Fibroblast of peridontal ligament (primary cell): ENCODE measurements around the gene LANCL2.

Experiments used
- DNase-seq: peaks from one replicate; pipeline ENCODE4 v3.0.0-alpha.2; 2010; ENCODE audit errors: extremely low read depth

The LANCL2 gene

GRCh38 chr7:55438085-55438756, 73.1 kb downstream of the LANCL2 start:
- no peak for DNase-seq

DNA sequence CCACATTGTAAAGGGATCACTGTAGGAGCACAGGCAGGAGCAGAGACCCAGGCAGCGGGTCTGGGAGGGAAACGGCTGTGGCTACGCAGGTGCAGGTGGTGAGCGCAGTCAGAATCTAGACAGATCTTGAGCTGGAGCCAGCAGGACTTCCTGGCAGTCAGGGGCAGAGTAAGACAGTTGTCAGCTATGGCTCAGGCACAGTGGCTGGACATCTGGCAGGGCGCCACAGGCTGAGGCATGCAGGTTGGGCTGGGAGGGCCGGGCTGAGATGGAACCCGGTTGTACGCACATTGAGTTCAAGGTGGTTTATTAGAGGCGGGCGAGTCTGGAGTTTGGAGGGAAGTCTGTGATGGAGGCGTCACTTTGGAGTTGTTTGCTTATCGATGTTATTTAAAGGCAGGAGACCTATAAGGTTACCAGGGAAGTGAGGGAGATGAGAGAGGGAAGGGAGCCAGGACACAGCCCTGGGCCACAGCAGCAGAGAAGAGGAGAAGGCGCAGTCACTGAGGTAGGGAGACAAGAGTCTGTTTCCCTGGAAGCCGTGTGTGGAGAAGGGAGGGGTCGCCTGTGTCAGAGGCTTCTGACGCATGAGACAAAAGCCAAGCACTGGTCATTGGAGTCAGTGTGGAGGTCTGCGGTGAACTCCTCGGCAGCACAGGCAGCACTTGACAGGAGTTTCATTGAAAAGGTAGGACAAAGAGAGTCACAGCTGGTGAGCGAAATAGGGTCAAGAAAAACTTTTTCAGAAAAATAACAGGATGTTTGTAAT, 73.8 kb downstream of the LANCL2 start:
- no peak for DNase-seq

DNA sequence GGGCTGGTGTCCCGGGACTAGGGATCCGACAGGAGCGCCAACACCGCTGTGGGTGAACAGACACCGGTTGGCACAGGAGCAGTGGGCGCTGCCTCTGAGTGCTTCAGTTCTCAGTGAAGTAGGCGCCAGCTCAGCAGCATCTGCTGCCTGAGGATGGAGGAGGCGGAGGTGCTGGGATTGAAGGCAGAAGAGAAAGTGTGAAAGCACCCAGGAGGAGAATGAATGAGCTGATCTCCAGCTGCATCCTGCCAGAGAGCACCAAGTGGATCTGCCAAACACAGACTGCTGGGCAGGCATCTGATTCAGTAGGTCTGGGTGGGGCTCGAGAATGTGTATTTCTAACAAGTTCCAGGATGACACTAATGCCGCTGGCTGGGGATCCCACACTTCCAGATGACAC, 74.5 kb downstream of the LANCL2 start:
- DNase-seq, result no peak

- DNase-seq, result no peak
Observed at GRCh38 chr7:55440040-55440690, 75.0 kb downstream of the LANCL2 start.

GRCh38 chr7:55441002-55441401, 75.9 kb downstream of the LANCL2 start:
- no peak for DNase-seq

DNA sequence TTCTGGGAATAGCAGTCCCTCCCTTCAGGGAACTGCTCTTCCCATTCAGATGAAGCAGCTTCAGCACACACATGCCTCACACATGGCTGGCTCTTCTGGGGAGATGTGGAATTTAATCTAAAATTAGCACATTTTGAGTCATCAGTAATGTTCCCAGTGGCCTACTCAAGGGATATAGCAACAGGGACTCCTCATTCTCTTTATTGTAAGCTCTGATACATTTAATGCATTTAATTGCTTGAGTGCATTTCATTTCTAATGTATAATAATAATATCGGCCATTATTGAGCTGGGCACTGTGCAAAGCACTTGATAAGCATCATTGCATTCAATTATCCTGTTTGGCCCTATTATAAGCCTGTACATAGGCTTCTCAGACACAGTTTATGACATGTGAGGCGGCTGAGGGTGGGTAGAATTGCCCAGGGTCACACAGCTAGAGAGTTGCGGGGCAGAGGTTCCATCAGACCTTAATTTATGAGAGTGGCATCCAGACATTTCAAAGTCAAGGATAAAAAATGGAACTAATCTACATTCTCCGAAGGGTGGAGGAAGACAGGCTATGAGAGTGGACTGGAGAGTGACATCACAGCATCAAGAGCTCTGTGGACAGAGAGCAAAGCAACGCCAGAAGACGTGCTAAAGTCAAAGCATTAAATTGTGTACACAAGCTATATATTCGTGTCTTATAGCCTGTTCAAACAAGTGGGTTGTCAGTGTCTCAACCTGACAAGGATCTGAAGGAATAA, 76.8 kb downstream of the LANCL2 start:
- peak; percentile 76 for DNase-seq

DNA sequence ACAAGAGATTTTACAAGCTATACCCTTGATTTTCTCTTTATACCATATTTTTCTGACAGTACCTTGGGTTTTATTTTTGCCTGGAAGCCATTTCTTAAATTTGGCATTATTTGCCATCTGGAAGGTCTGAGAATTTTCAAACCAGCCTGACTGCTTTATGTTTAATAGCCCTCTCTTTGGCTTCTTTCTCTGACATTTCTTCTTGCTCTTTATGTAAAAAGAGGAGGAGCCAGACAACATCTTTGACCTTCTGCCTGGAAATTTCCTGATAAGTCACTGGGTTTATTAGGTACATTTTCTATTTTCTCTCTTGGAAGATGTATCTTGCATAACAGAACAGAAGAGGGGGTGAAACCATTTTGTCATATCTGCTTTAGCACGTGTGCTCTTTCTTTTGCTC, 79.6 kb downstream of the LANCL2 start:
- no peak for DNase-seq

DNA sequence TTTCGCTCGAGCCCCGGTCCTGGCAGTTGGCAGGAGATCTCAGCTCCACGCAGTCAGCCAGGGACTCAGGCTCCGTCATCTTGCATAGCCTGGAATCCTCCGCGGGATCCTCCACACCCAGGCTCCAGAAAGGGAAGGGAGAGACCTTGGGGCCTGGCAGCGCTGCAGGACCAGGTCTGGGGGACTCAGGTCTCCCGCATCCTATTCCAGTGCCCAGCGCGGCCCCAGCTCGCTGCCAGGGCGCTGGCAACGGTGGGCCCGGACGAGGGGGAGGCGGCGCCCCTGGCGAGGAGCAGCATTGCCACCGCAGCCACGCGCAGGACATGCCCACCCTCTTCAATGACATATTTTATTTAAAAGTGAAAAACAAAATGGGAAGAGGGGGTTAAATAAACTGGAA, 83.4 kb downstream of the LANCL2 start:
- DNase-seq, result no peak

DNA sequence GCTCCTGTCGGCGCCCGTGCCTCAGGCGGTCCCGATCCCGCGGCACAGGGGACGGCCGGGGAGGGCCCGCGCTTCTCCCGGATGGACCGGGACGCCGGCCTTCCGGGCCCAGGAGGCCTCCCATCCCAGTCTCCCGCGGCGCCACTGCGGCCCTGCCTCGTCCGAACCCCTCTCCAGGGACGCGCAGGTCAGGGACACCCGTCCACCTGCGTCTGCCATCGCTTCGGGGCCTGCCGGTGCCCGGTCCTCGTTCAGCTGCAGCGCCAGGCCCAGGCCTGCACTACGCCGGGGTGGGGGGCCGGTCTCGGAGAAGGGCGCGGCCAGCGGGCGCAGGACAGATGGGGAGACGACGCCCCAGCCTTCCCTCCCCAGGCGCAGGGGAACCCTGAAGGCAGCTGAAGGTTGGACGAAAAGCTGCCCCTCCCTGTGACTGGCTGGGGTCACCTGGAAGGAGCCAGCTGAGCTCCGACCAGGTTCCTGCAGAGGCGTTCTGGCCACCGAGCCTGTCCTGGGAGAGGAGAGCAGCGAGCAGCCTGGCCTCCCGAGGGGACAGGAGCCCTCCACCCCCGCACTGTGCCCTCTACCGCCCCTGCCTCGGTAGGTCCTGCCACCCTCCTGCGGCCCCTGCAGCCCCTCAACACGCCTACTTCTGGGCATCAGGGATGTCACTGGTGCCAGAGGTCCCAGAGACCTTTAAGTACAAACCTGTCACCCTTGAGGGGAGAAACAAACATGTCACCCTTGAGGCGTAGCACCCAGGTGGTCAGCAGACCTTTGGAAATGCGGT, 84.3 kb downstream of the LANCL2 start:
- DNase-seq, result no peak

GRCh38 chr7:55449992-55450535, 84.9 kb downstream of the LANCL2 start:
- no peak for DNase-seq

GRCh38 chr7:55452971-55453370, 87.8 kb downstream of the LANCL2 start:
- no peak for DNase-seq

DNA sequence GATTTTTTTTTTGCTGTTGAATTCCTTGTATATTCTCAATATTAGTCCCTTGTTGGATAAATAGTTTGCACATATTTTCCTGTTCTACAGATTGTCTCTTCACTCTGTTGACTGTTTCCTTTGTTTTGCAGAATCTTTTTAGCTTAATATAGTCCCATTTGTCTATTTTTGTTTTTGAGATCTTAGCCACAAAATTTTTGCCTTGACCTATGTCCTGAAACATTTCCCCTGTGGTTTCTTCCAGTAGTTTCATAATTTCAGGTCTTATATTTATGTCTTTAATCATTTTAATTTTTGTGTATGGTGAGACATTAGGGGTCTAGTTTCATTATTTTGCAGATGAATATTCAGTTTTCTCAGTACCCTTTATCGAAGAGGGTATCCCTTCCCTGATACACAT, 92.7 kb downstream of the LANCL2 start:
- no peak for DNase-seq

- no peak for DNase-seq
Observed at GRCh38 chr7:55458351-55458750, 93.2 kb downstream of the LANCL2 start.

GRCh38 chr7:55463686-55464262, 98.6 kb downstream of the LANCL2 start:
- no peak for DNase-seq

DNA sequence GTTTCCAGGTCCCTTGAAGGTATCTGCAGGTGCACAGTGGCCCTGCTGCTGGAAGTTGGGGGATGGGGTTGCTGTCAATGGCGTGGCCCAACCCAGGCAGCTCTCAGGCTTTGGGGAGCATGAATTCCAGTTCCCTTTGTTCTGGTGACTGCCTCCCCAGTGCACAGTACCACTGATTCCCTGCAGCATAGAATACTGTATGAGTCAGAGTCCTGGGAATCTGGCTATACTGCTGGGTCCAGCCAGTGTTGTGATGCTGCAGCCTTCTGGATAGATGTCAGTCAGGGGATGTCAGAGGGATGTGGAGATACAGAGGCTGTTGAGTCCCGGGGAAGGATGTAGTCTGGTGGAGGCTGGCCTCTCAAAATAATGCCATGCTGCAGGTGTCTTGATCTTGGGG, 99.3 kb downstream of the LANCL2 start:
- DNase-seq, result no peak

GRCh38 chr7:55465691-55466090, 100.6 kb downstream of the LANCL2 start:
- DNase-seq, result no peak

- DNase-seq, result no peak
Observed at GRCh38 chr7:55467047-55467593, 102.0 kb downstream of the LANCL2 start.

DNA sequence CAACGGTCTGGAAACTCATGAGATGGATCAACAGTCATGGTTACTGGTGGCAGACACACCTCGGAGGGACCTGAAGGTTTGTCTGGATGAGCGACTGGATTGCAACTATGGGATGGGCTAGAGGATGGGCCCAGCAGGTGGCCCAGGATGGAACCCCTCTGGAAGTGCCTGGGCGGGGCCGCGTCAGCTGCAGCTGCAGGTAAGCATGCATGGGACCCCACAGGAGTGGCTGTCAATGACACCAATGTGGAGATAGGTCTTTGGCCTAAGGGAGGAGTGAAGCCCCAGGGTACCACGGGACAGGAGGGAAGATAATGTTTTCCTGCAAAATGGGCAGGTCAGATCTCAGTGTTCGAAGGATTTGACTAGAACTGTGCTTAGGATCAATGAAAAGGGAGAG, 103.4 kb downstream of the LANCL2 start:
- DNase-seq, result no peak

GRCh38 chr7:55469271-55469681, 104.1 kb downstream of the LANCL2 start:
- no peak for DNase-seq

GRCh38 chr7:55469721-55470120, 104.6 kb downstream of the LANCL2 start:
- DNase-seq, result no peak

DNA sequence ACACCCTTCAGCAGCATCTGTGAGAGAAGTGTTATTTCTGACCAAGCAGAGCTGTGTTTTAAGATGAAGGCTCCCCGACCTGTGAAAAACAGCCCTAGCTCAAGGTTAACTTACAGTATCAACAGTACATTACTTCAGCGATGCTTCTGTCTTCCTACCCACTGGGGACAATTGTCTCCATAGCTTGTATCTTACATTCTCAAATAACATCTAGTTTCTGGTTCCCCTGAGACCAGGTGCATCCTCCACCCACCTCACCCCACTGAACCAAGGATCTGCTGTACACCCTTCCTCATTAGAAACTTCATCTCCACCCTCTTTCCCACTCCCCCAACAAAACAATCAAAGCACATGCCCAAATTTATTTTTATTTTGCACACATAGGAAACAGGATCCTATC, 105.1 kb downstream of the LANCL2 start:
- DNase-seq, result no peak
